Mesodermal cell (in vitro differentiated cells): ENCODE measurements around the gene TBC1D19.
"Not testable (repeated sequence)": the region's sequence is repeated elsewhere in the genome, so short reads cannot be mapped to it uniquely, and the experiment has no call there.

Experiments used
- H3K27ac ChIP-seq: 2 replicates; pipeline ENCODE4 v1.7.0; 2013; ENCODE audit warnings: mild to moderate bottlenecking, low read depth, low read length, moderate library complexity; ENCODE audit not compliant: severe bottlenecking
- H3K36me3 ChIP-seq: 2 replicates; pipeline ENCODE4 v1.7.1; 2013; ENCODE audit warnings: mild to moderate bottlenecking, low read length, moderate library complexity; ENCODE audit not compliant: control insufficient read depth, insufficient read depth
- H3K4me1 ChIP-seq: one replicate; pipeline ENCODE4 v1.7.1; 2013; ENCODE audit warnings: mild to moderate bottlenecking, low read length; ENCODE audit not compliant: insufficient read depth, control insufficient read depth, poor library complexity, severe bottlenecking
- H3K4me3 ChIP-seq: 2 replicates; pipeline ENCODE4 v1.7.0; 2013; ENCODE audit warnings: low read length, control low read depth, mild to moderate bottlenecking; ENCODE audit not compliant: insufficient read depth, poor library complexity, severe bottlenecking; ENCODE audit errors: extremely low read depth
- H3K9me3 ChIP-seq: 2 replicates; pipeline ENCODE4 v1.7.1; 2013; ENCODE audit warnings: mild to moderate bottlenecking, low read length, moderate library complexity; ENCODE audit not compliant: control insufficient read depth
- WGBS, 2 experiments: methylation state at CpG; one replicate each; pipeline ENCODE4 v1.1.5; 2013; ENCODE audit warnings: missing lambda C conversion rate in 2 of 2; ENCODE audit not compliant: insufficient coverage in 2 of 2; 5-methylcytosine and 5-hydroxymethylcytosine counted together

TBC1D19 gene

GRCh38 chr4:26574563-26574962 lies 9.3 kb upstream of the TBC1D19 start:
- peaks cover 4% of the 10 kb centered on the region for H3K4me1 ChIP-seq
- no peak overlapping the region for H3K4me3 ChIP-seq
- no peaks in the 10 kb centered on the region for H3K9me3 ChIP-seq
- 40 to 80% methylated on average over 1 of the region's 1 CpG for whole genome bisulfite sequencing, 2 experiments
- H3K36me3 ChIP-seq = no peaks in the 10 kb centered on the region
- H3K27ac ChIP-seq = no peak overlapping the region

GRCh38 chr4:26576231-26576739 lies 7.6 kb upstream of the TBC1D19 start:
- 67 to 89% methylated on average over 2 to 4 of the region's 7 CpGs for WGBS, 2 experiments
- H3K36me3 ChIP-seq = no peaks in the 10 kb centered on the region
- no peaks in the 10 kb centered on the region for H3K9me3 ChIP-seq
- H3K4me3 ChIP-seq = no peak overlapping the region
- peaks cover 4% of the 10 kb centered on the region for H3K4me1 ChIP-seq
- no peak overlapping the region for H3K27ac ChIP-seq

DNA sequence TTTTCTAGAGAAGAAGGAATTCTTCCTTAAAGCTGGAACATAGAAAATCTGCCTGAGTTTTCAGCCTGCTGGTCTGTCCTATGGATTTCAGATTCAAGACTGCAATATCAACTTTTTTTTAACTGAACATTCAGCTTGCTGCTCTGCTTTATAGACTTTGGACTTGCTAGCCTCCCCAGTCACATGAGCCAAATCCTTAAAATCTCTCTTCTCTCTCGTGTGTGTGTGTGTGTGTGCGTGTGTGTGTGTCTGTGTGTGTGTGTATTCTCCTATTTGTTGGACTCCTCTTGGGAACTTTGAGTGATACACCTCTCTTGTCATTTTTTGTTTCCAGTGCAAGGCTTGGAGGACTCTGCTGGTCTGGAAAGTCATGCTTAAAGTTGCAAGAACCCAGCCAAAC lies 6.8 kb upstream of the TBC1D19 start:
- H3K36me3 ChIP-seq = no peaks in the 10 kb centered on the region
- no peak overlapping the region for H3K27ac ChIP-seq
- H3K9me3 ChIP-seq = no peaks in the 10 kb centered on the region
- no CpG with 5 or more reads among the region's 2 CpGs for WGBS, 2 experiments
- H3K4me1 ChIP-seq = peaks cover 4% of the 10 kb centered on the region
- H3K4me3 ChIP-seq = no peak overlapping the region

GRCh38 chr4:26579169-26579568 lies 4.7 kb upstream of the TBC1D19 start:
- no peak overlapping the region for H3K27ac ChIP-seq
- no peak overlapping the region for H3K4me3 ChIP-seq
- no peaks in the 10 kb centered on the region for H3K9me3 ChIP-seq
- no peaks in the 10 kb centered on the region for H3K36me3 ChIP-seq
- WGBS, 2 experiments = 87% methylated on average over 2 of the region's 5 CpGs; no CpG with 5 or more reads in 1 of the 2 experiments
- H3K4me1 ChIP-seq = peaks cover 4% of the 10 kb centered on the region

- H3K36me3 ChIP-seq, H3K4me1 ChIP-seq, H3K27ac ChIP-seq, H3K4me3 ChIP-seq, H3K9me3 ChIP-seq: not testable (repeated sequence)
- 100% methylated on average over 1 to 2 of the region's 4 CpGs for WGBS, 2 experiments
Observed at GRCh38 chr4:26581341-26581740, 2.5 kb upstream of the TBC1D19 start.

DNA sequence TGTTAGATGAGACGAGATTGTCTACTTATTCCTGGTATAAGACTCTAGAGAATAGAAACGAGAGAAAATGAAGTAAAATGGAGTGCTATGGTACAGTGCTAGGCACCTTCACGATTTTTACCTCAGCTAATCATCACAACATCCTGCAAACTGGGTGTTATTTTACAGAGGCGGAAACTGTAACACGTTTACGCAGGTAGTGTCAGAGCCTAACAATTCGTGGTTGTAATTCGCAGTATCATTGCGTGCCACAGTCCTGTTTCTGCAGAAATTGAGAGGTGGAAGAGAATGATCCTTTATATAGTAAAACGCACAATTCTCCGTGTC lies 383 bp upstream of the TBC1D19 start:
- WGBS, 2 experiments = 28 to 37% methylated on average over 3 to 6 of the region's 11 CpGs

GRCh38 chr4:26584725-26585124 lies 841 bp downstream of the TBC1D19 start:
- H3K27ac ChIP-seq = no peak overlapping the region
- no peaks in the 10 kb centered on the region for H3K36me3 ChIP-seq
- 44 to 67% methylated on average over 1 to 3 of the region's 4 CpGs for WGBS, 2 experiments
- no peaks in the 10 kb centered on the region for H3K9me3 ChIP-seq
- H3K4me1 ChIP-seq = no peaks in the 10 kb centered on the region
- H3K4me3 ChIP-seq = peak overlapping the region; percentile 67

More for the DNA sequence above, 383 bp upstream of the TBC1D19 start:
- Histone ChIP-seq H3K9me3 (no peaks in the 10 kb centered on the region), H3K27ac (no peak overlapping the region), H3K4me1 (no peaks in the 10 kb centered on the region), H3K4me3 (peak overlapping the region; percentile 67), H3K36me3 (no peaks in the 10 kb centered on the region)

GRCh38 chr4:26589705-26590104 lies 5.8 kb downstream of the TBC1D19 start:
- 43 to 60% methylated on average over 1 of the region's 2 CpGs for WGBS, 2 experiments
- no peak overlapping the region for H3K4me3 ChIP-seq
- no peak overlapping the region for H3K27ac ChIP-seq
- H3K4me1 ChIP-seq = no peaks in the 10 kb centered on the region
- H3K9me3 ChIP-seq = no peaks in the 10 kb centered on the region
- no peaks in the 10 kb centered on the region for H3K36me3 ChIP-seq

DNA sequence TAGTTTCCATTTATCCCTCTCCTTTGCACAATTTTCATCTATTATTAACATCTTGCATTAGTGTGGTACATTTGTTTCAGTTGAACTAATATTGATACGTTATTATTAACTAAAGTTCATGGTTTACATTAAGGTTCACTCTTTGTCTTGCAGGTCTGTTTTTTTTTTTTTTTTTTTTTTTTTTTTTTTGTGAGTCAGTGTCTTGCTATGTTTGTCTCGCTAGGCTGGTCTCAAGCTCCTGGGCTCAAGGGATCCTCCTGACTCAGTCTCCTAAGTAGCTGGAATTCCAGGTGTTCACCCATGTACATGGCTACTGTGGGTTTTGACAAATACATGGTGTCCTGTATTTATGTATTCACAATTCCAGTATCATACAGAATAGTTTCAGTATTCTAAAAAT lies 6.8 kb downstream of the TBC1D19 start:
- no peaks in the 10 kb centered on the region for H3K36me3 ChIP-seq
- no peak overlapping the region for H3K4me3 ChIP-seq
- H3K27ac ChIP-seq = no peak overlapping the region
- no CpG with 5 or more reads among the region's 2 CpGs for WGBS, 2 experiments
- no peaks in the 10 kb centered on the region for H3K4me1 ChIP-seq
- H3K9me3 ChIP-seq = no peaks in the 10 kb centered on the region

DNA sequence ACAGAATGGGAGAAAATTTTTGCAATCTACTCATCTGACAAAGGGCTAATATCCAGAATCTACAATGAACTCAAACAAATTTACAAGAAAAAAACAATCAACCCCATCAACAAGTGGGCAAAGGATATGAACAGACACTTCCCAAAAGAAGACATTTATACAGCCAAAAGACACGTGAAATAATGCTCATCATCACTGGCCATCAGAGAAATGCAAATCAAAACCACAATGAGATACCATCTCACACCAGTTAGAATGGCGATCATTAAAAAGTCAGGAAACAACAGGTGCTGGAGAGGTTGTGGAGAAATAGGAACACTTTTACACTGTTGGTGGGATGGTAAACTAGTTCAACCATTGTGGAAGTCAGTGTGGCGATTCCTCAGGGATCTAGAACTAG lies 9.7 kb downstream of the TBC1D19 start:
- H3K36me3 ChIP-seq, H3K4me1 ChIP-seq, H3K4me3 ChIP-seq, H3K27ac ChIP-seq, H3K9me3 ChIP-seq: not testable (repeated sequence)
- WGBS, 2 experiments = no CpG with 5 or more reads among the region's 3 CpGs

DNA sequence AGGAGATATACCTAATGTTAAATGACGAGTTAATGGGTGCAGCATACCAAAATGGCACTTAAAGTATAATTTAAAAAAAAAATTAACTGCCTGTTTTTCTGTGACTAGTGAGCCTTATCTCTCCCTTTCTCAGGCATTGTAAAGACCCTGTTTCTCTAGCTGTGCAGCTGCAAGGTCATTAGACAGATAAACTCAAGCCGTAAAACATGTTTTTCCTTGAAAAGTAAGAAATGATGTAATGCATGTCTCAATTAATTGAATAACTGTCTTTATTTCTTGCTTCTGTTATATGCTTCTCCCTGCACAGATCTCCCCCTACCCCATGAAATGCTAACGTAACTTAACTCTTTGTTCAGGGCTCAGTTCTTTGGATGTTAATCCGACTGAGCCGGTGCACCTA lies 10.5 kb downstream of the TBC1D19 start:
- H3K4me1 ChIP-seq = no peaks in the 10 kb centered on the region
- 93 to 94% methylated on average over 3 of the region's 5 CpGs for WGBS, 2 experiments
- H3K36me3 ChIP-seq = no peaks in the 10 kb centered on the region
- H3K4me3 ChIP-seq = no peak overlapping the region
- no peak overlapping the region for H3K27ac ChIP-seq
- no peaks in the 10 kb centered on the region for H3K9me3 ChIP-seq
